22Rv1 (cell line): ENCODE data around the gene CSTF2T.

ENCODE experiments used
- H3K27ac ChIP-seq: fragments of 450-650 bp; 2 replicates; pipeline ENCODE4 v1.5.1; 2017
- CTCF ChIP-seq: fragments of 450-650 bp; IDR thresholded peaks from 2 replicates; pipeline ENCODE4 v1.5.1; 2017; ENCODE audit warnings: mild to moderate bottlenecking
- ZFX ChIP-seq: fragments of 450-650 bp; IDR thresholded peaks from 2 replicates; pipeline ENCODE4 v1.6.1; 2017; ENCODE audit warnings: antibody characterized with exemption, borderline replicate concordance

Gene CSTF2T

GRCh38 chr10:51685768-51686167, 13.6 kb downstream of the CSTF2T start:
- no peak for TF ChIP-seq CTCF
- TF ChIP-seq ZFX = no peak
- H3K27ac ChIP-seq = no peak overlapping the region

- H3K27ac ChIP-seq = no peak overlapping the region
- no peak for TF ChIP-seq ZFX
- TF ChIP-seq CTCF = no peak
Observed at GRCh38 chr10:51683031-51683691, 16.2 kb downstream of the CSTF2T start.

GRCh38 chr10:51679841-51680240, 19.6 kb downstream of the CSTF2T start:
- no peak overlapping the region for H3K27ac ChIP-seq
- TF ChIP-seq CTCF (no peak), ZFX (no peak)

GRCh38 chr10:51675088-51675487, 24.3 kb downstream of the CSTF2T start:
- no peak for TF ChIP-seq ZFX
- TF ChIP-seq CTCF = no peak

GRCh38 chr10:51672039-51672535, 27.3 kb downstream of the CSTF2T start:
- no peak for TF ChIP-seq ZFX
- H3K27ac ChIP-seq = no peak overlapping the region

More at GRCh38 chr10:51675088-51675487, 24.3 kb downstream of the CSTF2T start:
- H3K27ac ChIP-seq = no peak overlapping the region

GRCh38 chr10:51669041-51669440, 30.4 kb downstream of the CSTF2T start:
- no peak overlapping the region for H3K27ac ChIP-seq
- TF ChIP-seq CTCF = no peak
- no peak for TF ChIP-seq ZFX

GRCh38 chr10:51668336-51668689, 31.1 kb downstream of the CSTF2T start:
- H3K27ac ChIP-seq = no peak overlapping the region
- TF ChIP-seq ZFX = no peak
- TF ChIP-seq CTCF = no peak
